Skeletal muscle tissue (tissue), 5 donors: ENCODE measurements around the gene TRAPPC13. TPM values are rescaled to one million over a fixed set of nuclear protein-coding genes. Genes with fewer than 3 reads are reported as not detected.

Experiments used
- H3K27ac ChIP-seq: one replicate; pipeline ENCODE4 v1.7.0; 2013; ENCODE audit warnings: mild to moderate bottlenecking, low read depth, low read length, inconsistent platforms
- H3K27me3 ChIP-seq, 3 donors: one replicate each; pipeline ENCODE4 v1.7.0; 2013; ENCODE audit warnings: low read length in 3 of 3; ENCODE audit not compliant: control insufficient read depth in 3 of 3, insufficient read depth in 3 of 3
- H3K36me3 ChIP-seq, 3 donors: one replicate each; pipeline ENCODE4 v1.7.0; 2013; ENCODE audit warnings: low read length in 3 of 3; ENCODE audit not compliant: control insufficient read depth in 3 of 3, insufficient read depth in 3 of 3
- H3K4me1 ChIP-seq, 3 donors: one replicate each; pipeline ENCODE4 v1.7.0; 2013; ENCODE audit warnings: low read length in 3 of 3, mild to moderate bottlenecking in 3 of 3; ENCODE audit not compliant: control insufficient read depth in 3 of 3, insufficient read depth in 3 of 3
- H3K4me3 ChIP-seq, 3 donors: one replicate each; pipeline ENCODE4 v1.7.0; 2013; ENCODE audit warnings: low read length in 3 of 3
- H3K9ac ChIP-seq, 3 donors: one replicate each; pipeline ENCODE4 v1.7.0; 2013; ENCODE audit warnings: low read length in 3 of 3, mild to moderate bottlenecking in 3 of 3, moderate library complexity in 2 of 3, low read depth in 1 of 3
- H3K9me3 ChIP-seq, 3 donors: one replicate each; pipeline ENCODE4 v1.7.0; 2013; ENCODE audit warnings: low read length in 3 of 3; ENCODE audit not compliant: control insufficient read depth in 3 of 3
- small RNA-seq: library from RNA; depleted of rRNA; stranded (forward); fragments of <200 nt; gene quantifications from one replicate; pipeline ENCODE3, GENCODE V24; 2014
- total RNA-seq: library from RNA; depleted of rRNA; stranded (reverse); fragments of >200 nt; gene quantifications from one replicate; pipeline ENCODE4 v1.2.3, GENCODE V29; 2014
- donor health status: Osteomylitis.

The TRAPPC13 gene
- total RNA-seq, 1 donor from 2014 or later: 17.2 TPM

GRCh38 chr5:65704621-65705239 lies 79.9 kb downstream of the TRAPPC13 start:
- H3K27me3 ChIP-seq: no peaks in the 10 kb centered on the region
- no peak overlapping the region for H3K4me3 ChIP-seq
- H3K9me3 ChIP-seq: no peaks in the 10 kb centered on the region
- H3K36me3 ChIP-seq: peaks cover 0 to 15% (median 4%) of the 10 kb centered on the region in 3 donors
- H3K27ac ChIP-seq: no peak overlapping the region
- H3K9ac ChIP-seq: no peak overlapping the region
- no peaks in the 10 kb centered on the region for H3K4me1 ChIP-seq

GRCh38 chr5:65707663-65708062 lies 82.8 kb downstream of the TRAPPC13 start:
- no peaks in the 10 kb centered on the region for H3K9me3 ChIP-seq
- no peak overlapping the region for H3K4me3 ChIP-seq
- H3K9ac ChIP-seq: no peak overlapping the region
- peaks cover 0 to 18% (median 13%) of the 10 kb centered on the region in 3 donors for H3K36me3 ChIP-seq
- H3K27ac ChIP-seq: no peak overlapping the region
- no peaks in the 10 kb centered on the region for H3K27me3 ChIP-seq
- no peaks in the 10 kb centered on the region for H3K4me1 ChIP-seq

GRCh38 chr5:65708145-65708544 lies 83.3 kb downstream of the TRAPPC13 start:
- no peak overlapping the region for H3K9ac ChIP-seq
- H3K4me3 ChIP-seq: no peak overlapping the region
- H3K36me3 ChIP-seq: peaks cover 0 to 16% (median 13%) of the 10 kb centered on the region in 3 donors
- H3K27me3 ChIP-seq: no peaks in the 10 kb centered on the region
- no peak overlapping the region for H3K27ac ChIP-seq
- no peaks in the 10 kb centered on the region for H3K9me3 ChIP-seq
- H3K4me1 ChIP-seq: no peaks in the 10 kb centered on the region

Small RNA genes within 50 kb of the gene (small RNA-seq; reads per million reads assigned to genes)
- gene RNU6-540P: not detected

Other genes with a start within 250 kb of the TRAPPC13 start
- 2.6 TPM for gene ADAMTS6, start 143.1 kb upstream of the TRAPPC13 start, total RNA-seq
- gene CENPK, start 61.9 kb upstream of the TRAPPC13 start, total RNA-seq: 12.5 TPM
- 52.7 TPM for gene PPWD1, start 61.7 kb upstream of the TRAPPC13 start, total RNA-seq
- gene TRIM23, start 694 bp upstream of the TRAPPC13 start, total RNA-seq: 25.6 TPM
- gene SHLD3, start within 50 bp of the TRAPPC13 start, total RNA-seq: 3.1 TPM
- 4.2 TPM for gene SGTB, start 97.1 kb downstream of the TRAPPC13 start, total RNA-seq
- 18.8 TPM for gene NLN, start 97.2 kb downstream of the TRAPPC13 start, total RNA-seq